NCI-H748 treated with DMSO at 0.1 percent for 48 hours (cell line): ENCODE data around the gene TYMP.
"Not testable (repeated sequence)": the region's sequence is repeated elsewhere in the genome, so short reads cannot be mapped to it uniquely, and the experiment has no call there.

Experiments
- DNase-seq: peaks from one replicate; lab custom pipeline; 2025; lab: John Stamatoyannopoulos, UW

The TYMP gene

DNA sequence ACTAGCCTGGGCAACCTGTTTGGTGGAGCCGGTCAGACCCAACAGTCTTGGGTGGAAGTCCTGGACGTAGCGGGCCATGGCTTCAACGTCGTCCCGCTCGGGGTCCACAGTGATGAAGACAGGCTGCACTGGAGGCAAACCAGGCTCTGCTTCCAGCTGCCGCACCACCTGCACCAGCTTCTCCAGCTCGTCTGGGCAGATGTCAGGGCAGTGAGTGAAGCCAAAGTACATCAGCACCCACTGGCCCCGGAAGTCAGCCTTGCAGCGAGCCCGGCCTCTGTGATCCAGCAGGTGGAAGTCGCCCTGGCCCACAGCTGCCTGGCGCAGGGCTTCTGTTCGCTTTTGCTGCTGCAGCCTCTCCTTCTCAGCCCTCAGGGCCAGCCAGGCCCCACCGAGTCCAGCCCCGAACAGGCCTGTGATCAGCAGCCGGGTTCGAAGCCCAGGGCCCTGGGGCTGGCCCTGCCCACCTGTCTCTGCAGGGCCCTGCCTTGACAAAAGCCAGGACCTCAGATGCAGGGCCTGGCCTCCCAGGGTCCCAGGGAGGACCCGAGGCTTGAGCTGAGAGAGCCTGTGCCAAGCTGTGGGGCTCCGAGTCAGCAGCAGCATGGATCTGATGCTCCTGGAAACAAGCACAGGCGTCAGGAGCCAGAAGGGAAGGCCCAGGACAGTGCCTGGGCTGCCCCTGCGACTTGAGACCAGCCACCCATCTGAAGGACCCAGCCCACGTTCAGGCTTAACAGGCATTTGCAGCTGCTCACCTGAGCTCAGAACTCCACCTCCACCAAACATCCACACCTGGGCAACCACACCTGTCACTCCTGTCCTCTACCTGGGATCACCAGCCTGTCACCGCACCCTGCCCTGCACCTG, 5.8 kb downstream of the TYMP start:
- no peak for DNase-seq

DNA sequence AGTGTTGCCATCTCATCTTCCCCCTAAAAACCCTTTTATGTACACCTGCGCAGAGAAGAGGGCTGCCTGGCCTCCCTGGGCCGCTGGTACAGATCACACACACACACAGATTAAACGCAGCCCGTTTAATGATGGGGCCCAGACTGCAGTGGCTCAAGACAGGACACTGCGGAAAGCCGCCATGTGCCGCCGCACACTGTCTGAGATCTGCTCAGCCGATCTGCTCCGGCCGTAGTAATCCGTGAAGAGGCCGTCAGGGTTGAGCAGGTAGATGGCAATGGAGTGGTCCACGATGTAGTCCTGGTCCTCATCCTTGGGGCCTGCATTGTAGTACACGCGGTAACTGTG, 6.4 kb downstream of the TYMP start:
- DNase-seq, result no peak

DNA sequence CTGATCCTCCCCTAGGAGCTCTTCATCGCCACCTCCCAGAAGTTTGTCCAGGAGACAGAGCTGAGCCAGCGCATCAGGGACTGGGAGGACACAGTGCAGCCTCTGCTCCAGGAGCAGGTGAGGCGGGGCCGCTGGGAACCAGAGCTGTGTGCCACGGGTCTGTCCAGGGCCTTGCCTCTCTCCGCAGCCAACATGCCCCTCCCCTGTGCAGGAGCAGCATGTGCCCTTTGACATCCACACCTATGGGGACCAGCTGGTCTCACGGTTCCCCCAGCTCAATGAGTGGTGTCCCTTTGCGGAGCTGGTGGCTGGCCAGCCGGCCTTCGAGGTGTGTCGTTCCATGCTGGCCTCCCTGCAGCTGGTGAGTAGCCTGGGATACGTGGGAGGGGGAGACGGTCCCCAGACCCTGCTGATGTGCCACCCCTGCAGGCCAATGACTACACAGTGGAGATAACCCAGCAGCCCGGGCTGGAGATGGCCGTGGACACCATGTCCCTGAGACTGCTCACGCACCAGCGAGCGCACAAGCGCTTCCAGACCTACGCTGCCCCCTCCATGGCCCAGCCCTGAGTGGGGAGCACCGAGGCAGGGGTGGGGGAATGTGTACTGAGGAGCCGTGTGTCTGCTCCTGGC, 6.9 kb downstream of the TYMP start:
- DNase-seq, result no peak

DNA sequence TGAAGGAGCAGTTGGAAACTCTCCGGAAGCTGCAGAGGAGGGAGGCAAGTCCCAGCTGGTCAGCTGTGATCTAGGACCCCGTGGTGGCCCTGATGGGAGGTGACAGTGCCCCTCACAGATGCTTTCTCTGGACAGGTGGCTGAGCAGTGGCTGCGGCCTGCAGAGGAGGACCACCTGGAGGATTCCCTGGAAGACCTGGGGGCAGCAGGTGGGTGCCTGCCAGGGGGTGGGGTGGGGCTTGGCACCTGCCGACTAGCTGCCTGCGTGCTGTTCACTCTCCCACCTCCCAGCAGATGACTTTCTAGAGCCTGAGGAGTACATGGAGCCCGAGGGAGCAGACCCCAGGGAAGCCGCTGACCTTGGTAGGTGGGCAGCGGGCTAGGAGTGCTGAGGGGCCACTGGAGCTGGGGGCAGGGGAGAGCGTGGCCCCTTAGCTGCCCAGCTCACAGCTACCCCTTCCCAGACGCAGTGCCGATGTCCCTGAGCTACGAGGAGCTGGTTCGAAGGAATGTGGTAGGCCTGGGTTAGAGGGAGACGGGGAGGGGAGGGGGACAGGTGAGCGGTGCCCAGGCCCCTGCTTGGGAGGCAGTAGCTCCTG, 7.5 kb downstream of the TYMP start:
- no peak for DNase-seq

DNA sequence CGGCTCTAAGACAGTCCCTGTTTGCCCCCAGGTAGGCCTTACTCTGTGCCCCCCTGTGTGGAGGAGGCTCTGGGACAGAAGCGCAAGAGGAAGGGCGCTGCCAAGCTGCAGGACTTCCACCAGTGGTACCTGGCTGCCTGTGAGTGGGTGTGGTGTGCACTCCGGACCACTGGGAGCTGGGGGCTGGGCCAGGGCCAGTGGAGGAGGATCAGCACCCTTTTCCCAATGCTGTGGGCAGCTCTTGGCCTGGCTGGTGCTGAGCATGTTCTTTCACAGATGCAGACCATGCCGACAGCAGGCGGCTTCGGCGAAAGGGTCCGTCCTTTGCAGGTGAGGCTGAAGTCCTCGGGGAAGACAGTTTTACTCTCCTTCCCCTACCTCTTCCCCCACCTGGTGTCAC, 8.1 kb downstream of the TYMP start:
- DNase-seq, result no peak

DNA sequence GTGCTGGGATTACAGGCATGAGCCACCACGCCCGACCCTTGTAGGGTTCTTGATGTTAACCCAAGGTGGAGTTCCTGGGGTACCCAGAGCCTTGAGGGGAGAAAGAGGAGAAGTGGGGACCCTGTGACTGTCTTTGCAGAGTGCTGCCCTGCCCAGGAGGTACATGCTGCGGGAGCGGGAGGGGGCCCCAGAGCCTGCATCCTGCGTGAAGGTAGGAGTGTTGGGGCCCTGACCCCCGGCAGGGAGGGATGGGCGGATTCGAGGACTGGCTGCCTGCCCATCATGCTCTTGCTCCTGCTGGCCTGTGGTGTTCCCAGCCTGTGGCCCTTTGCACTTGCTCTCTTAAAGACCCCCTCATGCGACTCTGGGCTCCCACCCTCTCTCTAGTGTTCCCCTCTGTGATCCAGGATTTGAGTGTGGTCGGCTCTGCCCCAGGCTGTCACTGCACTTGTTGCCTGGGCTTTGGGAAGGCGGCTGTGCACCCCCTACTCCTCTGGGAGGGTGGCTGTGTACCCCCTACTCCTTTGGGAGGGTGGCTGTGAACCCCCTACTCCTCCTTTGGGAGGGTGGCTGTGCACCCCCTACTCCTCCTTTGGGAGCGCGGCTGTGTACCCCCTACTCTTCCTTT, 8.9 kb downstream of the TYMP start:
- no peak for DNase-seq

DNA sequence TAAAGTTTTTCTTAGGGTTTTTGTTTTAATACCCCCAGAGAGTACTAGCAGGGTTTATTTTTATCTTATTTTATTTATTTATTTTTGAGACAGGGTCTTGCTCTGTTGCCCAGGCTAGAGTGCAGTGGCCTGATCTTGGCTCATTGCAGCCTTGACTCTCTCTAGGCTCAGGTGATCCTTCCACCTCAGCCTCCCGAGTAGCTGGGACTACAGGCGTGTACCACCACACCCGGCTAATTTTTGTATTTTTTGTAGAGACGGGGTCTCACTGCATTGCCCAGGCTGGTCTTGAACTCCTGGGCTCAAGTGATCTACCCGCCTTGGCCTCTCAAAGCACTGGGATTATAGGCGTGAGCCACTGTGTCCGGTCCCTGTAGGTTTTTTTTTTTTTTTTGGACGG, 9.6 kb downstream of the TYMP start:
- DNase-seq, result not testable (repeated sequence)

DNA sequence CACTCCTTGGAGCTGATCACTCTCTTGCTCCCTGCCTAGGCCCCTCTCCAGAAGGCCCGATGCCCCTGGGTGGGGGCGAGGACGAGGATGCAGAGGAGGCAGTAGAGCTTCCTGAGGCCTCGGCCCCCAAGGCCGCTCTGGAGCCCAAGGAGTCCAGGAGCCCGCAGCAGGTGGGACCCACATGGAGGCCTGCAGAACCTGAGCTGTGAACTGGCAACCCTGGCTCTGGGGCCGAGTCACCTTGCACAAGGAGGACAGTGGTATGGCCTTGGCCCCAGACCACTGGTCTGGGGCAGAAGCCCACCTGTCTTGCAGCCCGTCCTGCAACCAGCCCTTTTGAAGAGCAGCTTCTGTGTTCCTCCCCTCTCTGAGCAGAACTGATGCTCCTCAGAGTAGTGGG, 10.7 kb downstream of the TYMP start:
- no peak for DNase-seq

DNA sequence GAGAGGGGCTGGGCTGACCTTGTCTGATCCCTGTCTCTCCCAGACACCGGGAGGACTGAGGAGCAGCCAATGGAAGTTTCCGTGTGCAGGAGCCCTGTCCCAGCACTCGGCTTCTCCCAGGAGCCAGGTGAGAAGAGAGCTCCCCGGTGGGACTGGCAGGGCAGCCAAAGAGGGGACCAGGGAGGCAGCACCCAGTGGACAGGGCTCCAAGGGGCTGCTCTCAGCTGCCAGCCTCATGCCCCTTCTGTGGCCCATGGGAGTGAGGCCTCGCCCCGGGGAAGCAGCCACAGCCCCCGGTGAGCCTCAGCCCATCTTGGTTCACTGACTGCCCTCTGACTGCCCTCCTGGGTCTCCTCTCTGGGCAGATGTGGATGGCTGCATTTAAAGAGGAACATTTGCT, 11.2 kb downstream of the TYMP start:
- no peak for DNase-seq

DNA sequence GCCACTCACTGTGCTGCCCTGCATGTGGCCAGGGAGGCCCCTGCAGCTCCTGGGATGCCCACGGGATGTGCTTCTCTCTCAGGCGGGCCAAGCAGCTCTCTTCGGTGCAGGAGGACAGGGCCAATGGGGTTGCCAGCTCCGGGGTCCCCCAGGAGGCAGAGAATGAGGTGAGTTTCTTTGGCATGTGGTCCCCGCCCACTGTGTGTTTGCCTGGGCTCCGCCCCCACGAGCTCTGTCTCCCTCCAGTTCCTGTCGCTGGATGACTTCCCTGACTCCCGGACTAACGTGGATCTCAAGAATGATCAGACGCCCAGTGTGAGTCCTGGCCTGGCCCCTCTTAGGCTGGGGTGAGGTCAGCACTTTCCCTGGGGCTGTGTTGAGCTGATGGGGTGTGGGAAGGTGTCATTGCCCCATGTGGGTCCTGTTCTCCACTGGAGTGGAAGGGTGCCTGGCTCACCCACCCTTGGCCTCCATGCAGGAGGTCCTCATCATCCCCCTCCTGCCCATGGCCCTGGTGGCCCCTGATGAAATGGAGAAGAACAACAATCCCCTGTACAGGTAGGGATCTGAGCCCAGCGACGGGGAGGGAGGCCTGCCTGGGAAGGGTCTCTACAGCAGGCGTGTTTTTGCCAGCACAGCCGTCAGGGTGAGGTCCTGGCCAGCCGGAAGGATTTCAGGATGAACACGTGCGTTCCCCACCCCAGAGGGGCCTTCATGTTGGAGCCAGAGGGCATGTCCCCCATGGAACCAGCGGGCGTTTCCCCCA, 12.1 kb downstream of the TYMP start:
- DNase-seq, result no peak

DNA sequence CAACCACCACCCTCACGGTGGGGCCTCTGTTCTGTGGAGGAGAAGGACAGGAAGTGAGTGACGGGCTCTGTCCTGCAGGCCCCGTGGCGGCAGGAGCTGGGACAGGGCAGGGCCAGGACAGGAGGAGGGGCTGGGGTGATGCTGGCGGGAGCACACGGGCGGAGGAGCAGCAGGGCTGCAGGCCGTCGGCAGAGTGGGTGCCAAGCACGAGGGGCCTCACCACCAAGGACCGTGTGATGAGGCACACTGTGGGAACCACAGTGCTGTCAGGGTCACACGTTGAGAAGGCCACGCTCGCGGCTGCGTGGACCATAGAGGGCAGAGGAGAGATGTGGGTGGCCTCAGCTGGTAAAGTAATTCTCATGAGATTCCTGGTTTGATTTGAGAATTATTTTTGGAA, 12.9 kb downstream of the TYMP start:
- DNase-seq, result no peak

DNA sequence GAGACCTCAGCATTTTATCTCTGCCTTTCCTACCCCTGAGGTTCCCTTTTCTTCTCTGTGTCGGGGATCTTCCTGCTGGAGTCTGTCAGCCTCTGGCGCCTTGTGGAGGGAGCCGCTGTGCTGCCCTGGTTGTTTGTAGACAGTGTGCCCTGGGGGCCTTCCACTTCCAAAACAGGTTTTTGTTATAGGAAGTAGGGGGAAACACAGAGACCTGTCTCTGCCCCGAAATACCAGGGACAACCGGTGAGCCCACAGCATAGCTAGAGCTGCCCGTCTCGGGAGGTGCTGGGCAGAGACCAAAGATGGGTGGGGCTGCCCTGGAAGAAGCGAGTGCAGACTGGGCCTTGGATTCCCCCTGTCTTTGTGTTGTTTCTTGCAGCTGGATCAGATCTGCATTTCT, 13.7 kb downstream of the TYMP start:
- DNase-seq, result no peak

DNA sequence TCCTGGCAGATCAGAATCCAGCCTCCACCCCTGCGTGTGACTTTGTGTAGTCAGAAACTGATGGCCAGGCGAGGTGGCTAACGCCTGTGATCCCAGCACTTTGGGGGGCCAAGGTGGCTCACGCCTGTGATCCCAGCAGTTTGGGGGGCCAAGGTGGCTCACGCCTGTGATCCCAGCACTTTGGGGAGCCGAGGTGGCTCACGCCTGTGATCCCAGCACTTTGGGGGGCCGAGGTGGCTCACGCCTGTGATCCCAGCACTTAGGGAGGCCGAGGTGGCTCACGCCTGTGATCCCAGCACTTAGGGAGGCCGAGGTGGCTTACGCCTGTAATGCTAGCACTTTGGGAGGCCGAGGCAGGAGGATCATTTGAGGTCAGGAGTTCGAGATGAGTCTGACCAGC, 16.6 kb downstream of the TYMP start:
- DNase-seq, result no peak

DNA sequence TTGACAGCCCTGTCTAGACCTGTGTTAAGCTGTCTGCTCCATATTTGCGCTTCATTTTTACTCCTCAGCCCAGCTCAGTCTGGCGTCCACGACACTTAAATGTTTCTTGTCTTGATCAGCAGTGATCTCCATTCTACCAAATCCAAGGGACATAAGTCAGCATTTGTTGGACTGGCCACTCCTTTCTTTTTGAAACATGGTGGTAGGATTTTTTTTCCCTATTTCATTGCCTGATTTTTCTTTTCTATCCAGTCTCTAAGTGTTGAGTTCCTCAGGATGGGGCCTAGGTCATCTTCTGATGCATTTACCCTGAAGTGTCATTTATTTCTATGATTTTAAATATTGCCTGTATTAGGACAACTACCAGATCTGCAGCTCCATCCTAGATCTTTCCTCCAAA, 20.9 kb downstream of the TYMP start:
- DNase-seq, result no peak

DNA sequence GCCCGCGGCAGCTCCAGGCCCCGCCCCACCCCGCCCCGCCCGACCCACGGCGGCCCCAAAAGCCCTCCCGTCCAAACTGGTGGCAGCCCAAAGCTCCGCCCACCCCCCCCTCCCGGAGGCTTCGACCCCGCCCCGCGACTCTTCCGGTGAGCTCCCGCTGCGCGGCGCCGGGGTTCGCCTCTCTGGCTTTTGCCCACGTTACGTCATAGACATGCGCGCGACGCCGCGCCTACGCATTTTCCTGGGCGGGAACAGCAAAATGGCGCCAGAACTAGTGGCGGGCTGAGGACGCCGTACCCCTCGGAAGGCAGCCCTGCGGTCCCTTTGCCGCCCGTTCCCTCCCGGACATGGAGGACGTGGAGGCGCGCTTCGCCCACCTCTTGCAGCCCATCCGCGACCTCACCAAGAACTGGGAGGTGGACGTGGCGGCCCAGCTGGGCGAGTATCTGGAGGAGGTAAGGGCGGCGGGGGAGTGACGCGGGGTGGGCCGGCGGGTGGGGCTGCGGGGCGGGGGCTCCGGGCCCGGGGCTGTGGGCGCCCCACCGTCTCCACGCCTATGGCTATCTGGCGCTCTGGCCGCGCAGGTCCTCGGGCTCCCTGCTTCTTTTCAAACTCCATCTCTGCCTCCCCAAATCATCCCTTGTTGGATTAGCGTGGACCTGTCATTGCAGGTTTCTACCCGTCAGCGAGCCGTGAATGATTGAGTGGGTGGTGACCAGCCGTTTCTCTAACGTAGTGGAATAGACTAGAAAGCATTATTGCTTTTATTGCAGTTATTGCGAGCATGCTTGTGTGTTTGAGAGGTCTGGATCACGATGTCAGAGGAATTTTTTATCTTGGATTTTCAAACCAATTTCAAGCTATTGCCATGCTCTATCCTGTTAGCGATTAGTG, 21.6 kb downstream of the TYMP start, which contains the start of gene NCAPH2:
TSS of gene NCAPH2 (plus strand) at position 234 of the 894 bp plus-strand sequence. CDS start at position 348, 114 bp downstream.
- peak; percentile 90 for DNase-seq

DNA sequence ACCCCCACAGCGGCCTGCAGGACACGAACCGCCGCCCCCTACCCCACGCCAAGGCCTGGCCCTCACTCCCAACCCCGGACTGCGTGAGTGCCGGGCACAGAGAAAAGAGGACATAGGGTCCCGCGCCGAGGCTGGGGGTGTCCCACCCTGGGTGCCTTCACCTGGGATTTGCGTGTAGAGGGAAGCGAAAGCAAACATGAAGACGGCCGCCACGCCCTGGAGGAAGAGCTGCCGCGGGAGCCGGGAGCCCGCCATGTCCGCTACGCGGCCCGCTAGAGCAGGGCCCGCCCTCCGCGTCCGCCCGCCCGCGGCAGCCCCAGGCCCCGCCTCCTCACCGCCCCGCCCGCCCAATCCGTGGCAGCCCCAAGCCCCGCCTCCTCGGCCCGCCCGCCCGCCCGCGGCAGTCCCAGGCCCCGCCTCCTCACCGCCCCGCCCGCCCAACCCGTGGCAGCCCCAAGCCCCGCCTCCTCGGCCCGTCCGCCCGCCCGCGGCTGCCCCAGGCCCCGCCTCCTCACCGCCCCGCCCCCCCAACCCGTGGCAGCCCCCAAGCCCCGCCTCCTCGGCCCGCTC, 22.3 kb downstream of the TYMP start, which contains the start of gene LMF2:
TSS of gene LMF2 (minus strand) at position 282 of the 570 bp plus-strand sequence. CDS start at position 255, 27 bp downstream.
- DNase-seq, result peak; percentile 89

DNA sequence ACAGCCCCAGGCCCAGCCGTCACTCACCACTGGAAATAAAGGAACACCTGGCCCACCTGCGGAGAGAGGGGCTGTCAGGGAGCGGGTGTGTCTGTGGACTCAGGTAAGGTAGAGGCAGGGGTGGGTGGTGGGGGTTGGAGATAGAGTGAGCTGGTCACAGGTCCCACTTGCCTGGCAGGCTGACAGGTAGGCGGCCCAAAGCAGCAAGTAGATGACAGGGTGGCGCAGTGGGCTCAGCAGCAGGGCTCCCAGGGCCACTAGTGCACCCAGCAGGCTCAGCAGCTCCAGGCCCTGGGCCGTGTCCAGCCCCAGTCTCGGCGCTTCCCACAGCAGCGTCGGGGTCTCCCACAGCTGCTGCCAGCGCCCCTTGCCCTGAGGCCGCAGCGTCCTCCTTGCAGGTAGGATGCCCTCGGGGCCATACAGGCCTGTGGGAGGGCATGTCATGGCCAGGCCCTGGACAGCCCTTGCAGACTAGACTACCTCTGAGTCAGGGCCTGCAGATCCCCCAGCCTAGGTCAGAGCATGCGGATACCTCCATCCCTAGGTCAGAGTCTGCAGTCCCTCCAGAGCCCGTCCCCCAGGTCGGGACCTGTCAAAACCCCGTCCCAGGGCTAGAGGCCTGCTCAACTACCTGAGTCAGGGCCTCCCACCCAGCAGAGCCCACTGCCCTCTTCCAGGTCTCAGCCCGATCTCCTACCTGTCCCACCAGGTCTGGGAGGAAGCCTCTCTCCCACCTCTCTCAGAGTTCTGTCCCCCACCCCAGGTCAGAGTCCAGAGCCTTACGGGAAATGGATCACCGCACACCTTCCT, 23.0 kb downstream of the TYMP start:
- no peak for DNase-seq

DNA sequence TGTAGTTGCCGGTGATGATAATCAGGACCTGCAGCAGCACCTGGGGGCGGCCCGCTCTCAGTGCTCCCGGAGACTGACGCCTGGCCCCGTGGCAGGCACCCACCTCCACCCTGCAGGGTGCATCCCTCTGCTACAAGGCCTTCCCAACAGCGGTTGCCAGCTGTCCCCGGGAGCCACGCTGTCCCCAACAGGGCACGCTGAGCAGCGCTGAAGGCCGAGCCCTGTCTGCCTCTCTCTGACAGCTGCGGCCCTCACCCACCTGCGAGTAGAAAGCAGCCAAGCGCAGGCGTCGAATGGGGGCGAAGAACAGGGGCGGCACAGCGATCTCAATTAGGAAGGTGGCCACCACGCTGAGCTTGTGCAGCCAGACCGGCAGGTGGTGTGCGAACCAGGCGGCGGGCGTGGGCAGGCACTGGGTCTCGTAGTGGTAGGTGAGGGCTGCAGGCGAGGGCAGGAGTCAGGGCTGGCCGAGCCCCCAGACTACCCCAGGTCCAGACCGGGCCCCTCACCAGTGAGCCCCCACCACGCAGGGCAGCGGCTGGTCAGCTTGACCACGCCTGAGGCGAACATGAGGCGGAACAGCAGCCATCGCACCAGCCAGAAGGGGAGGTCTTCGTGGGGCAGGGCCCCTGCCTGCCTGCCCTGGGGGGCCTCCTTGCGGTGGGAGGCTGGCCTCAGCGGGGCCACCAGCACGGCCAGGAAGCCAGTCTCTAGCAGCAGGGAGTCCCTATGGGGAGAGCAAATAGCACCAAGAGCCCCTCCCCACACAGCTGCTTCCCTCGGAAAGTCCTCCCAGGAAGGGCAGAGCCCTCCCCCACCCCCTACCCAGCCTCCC, 23.8 kb downstream of the TYMP start:
- DNase-seq, result no peak
